ENCODE results near the gene MIEF2.
"Not testable (repeated sequence)": the region's sequence is repeated elsewhere in the genome, so short reads cannot be mapped to it uniquely, and the experiment has no call there.

The MIEF2 gene

GRCh38 chr17:18257982-18258355 lies 2.5 kb upstream of the MIEF2 start:
- DNase-seq, result peak; percentile 20

- peak; percentile 21 for DNase-seq
Measured at GRCh38 chr17:18258356-18259038, 2.0 kb upstream of the MIEF2 start, which contains the start of gene FLII. TSS of gene FLII (minus strand) at chr17:18258738. CDS start at chr17:18258690, 48 bp downstream.

- DNase-seq, result no peak
Measured at GRCh38 chr17:18259621-18260331, 686 bp upstream of the MIEF2 start.

- DNase-seq, result no peak
Measured at GRCh38 chr17:18261146-18261515, 669 bp downstream of the MIEF2 start.

- no peak for DNase-seq
Measured at GRCh38 chr17:18261659-18262058, 1.2 kb downstream of the MIEF2 start.

GRCh38 chr17:18262111-18262510 lies 1.6 kb downstream of the MIEF2 start:
- DNase-seq, result no peak

- DNase-seq, result no peak
Measured at GRCh38 chr17:18262641-18263040, 2.2 kb downstream of the MIEF2 start.

GRCh38 chr17:18263885-18264682 lies 3.6 kb downstream of the MIEF2 start:
- DNase-seq, result no peak

GRCh38 chr17:18267366-18267765 lies 6.9 kb downstream of the MIEF2 start:
- no peak for DNase-seq

GRCh38 chr17:18267927-18268711 lies 7.7 kb downstream of the MIEF2 start:
- DNase-seq, result no peak

GRCh38 chr17:18270046-18270931 lies 9.8 kb downstream of the MIEF2 start:
- no peak for DNase-seq

- DNase-seq, result no peak
Measured at GRCh38 chr17:18277076-18277475, 16.6 kb downstream of the MIEF2 start.

- DNase-seq, result no peak
Measured at GRCh38 chr17:18278867-18279266, 18.4 kb downstream of the MIEF2 start.

- DNase-seq, result no peak
Measured at GRCh38 chr17:18280249-18280648, 19.8 kb downstream of the MIEF2 start.

- DNase-seq, result no peak
Measured at GRCh38 chr17:18280766-18281371, 20.4 kb downstream of the MIEF2 start.

GRCh38 chr17:18281788-18282187 lies 21.3 kb downstream of the MIEF2 start:
- DNase-seq, result no peak

- no peak for DNase-seq
Measured at GRCh38 chr17:18285296-18285695, 24.8 kb downstream of the MIEF2 start.

- no peak for DNase-seq
Measured at GRCh38 chr17:18291718-18292540, 31.5 kb downstream of the MIEF2 start.

- DNase-seq, result not testable (repeated sequence)
Measured at GRCh38 chr17:18298061-18298460, 37.6 kb downstream of the MIEF2 start.

- DNase-seq, result no peak
Measured at GRCh38 chr17:18300725-18301480, 40.4 kb downstream of the MIEF2 start.
